ENCODE measurements around the gene TBC1D14.
"Not testable (repeated sequence)": the region's sequence is repeated elsewhere in the genome, so short reads cannot be mapped to it uniquely, and the experiment has no call there.

TBC1D14 gene

DNA sequence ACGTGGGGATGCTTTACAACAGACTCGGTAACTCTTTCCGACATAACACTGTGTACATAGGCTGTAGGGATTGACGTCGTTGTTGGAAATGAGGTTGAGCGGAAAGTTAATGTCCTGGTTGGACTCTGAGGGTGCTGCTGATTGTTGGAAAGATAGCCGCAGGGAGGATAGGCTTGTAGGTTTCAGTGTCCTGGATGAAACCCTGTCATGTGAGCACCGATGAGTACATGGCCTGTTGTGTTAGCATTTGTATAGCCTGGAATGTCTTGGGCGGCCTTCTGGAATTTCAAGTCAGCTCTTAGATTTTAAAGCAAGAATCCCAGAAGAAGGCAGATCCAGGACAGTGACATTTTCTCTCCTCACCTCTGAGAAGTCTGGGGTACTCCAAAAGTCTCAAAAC is 63.3 kb downstream of the TBC1D14 start:
- no peak for DNase-seq (ENCODE audit: low read depth)

DNA sequence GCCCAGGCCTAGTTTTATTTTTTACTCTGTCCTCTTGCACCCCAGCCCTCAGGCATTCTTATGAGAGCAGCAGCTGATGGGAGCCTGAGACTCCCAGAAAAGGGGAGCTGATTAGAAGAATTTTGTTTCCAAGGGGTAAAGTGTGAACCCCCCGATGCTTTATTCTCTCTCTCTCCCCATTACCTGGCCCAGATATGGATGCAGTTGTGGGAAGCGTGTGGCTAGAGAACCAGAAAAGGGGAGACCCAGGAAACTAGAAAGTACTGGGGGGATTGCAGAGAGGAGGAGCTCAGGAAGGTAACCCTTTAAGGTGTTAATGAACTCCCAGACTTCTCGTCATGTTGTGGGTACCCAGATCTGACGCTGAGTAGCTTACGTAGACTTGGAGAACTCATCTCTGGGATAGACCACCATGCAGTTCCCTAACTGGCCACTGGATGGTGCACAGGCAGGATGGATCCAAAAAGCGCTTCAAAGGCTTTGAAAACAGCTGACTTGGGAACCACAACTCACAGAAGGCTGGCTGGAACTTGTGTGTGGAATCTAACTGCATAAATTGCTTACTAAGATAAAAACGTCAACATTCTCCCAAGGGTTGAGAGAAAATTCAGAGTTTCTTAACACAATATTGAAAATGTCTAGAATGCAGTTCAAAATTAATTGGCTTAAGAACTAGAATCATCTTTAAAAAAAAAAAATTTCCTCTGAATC is 64.7 kb downstream of the TBC1D14 start:
- peak; percentile 48 for DNase-seq (ENCODE audit: low read depth)

DNA sequence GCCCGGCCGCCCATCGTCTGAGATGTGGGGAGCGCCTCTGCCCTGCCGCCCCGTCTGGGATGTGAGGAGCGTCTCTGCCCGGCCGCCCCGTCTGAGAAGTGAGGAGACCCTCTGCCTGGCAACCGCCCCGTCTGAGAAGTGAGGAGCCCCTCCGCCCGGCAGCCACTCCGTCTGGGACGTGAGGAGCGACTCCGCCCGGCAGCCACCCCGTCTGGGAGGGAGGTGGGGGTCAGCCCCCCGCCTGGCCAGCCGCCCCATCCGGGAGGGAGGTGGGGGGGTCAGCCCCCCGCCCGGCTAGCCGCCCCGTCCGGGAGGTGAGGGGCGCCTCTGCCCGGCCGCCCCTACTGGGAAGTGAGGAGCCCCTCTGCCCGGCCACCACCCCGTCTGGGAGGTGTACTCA is 68.2 kb downstream of the TBC1D14 start:
- not testable (repeated sequence) for DNase-seq (ENCODE audit: low read depth)

DNA sequence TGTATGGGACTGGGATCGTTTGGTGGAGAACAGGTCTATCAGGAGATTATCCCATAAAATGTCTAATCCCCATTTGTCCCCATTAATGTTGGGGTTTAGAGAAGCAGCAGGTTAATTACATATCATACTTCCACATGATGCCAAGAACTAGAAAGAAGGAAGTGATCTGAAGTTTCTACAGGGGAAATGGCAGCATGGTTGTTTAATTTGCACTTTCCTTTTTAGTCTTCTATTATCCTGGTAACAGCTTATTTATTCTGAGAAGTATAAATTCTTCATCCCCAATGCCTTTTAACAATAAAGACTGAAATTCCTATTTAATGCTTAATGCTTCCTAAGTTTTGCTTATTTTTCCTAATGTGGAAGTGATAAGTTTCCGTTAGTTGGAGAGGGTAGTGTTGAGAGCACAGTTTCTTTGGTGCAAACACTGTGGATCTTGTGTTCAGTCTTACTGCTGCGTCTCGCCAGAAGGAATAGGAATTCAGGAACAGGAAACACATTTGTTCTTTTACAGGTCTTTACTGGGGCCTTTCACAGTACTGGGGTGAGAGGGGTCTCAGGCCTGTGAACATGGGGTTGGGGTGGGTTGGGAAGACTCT is 74.0 kb downstream of the TBC1D14 start:
- DNase-seq (ENCODE audit: low read depth): no peak

DNA sequence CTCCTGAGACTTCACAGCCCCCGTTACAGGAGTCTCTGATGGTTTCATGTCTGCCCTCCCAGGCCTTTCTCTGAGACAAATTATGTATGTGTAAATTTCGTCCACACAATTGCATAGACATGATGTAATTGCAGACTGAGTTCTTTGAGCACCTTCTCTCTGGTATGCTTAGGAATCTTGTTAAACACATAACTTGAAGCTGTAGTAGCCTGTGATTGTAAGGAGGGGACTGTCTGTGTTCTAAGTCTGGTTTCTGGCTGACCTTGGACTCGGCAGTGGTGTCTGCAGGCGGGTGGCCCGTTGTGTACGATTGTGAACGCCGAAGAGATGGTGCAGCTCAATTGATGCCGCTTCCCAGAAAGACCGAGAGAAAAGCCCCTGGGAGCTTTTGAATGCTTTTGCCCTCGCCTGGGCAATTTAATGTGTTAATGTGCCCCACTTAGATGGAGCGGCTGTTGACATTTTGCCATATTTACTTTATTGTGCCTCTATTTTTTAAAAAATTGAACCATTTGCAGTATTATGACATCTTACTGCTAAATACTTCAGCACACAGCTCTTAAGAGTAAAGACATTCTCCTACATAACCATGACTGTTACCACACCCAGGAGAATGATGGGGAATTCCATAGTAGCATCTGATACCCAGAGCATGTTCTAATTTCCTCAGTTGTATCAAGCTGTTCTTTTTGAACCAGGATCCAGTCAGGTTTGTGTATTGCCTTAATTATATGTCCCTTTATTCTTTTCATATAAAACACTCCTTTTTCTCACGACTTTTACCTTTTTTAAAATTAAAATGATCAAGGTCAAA is 75.2 kb downstream of the TBC1D14 start:
- no peak for DNase-seq (ENCODE audit: low read depth)

DNA sequence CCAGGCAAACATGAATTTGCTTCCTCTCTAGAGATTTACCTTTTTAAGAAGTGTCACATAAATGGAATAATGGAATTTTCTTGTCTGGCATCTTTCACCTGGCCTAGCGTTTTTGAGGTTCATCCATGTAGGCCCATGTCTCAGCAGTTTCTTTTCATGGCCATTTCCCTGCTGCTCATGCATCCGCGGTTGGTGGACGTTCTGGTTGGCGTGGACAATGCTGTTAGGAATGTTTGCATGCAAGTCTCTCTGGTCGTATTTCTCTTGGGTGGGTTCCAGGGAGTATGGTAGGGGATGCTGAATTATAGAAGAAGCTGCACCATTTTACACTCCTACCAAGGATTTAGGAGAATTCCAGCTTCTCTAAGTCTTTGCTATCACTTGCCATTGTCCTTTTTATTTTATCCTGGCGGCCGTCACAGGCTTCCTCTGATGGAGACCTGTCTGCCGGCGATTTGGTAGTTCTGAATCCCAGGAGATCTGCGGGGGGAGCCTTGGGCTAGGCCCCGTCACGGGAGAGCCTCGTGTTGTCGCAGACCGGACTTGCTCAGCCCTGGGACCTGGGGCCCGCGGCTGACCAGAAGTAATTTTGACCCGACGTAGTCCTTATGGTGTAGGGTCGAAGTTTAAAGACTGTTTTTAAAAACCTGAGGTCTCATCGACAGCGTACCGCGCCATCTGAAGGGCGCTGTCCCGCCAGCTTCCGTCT is 76.6 kb downstream of the TBC1D14 start:
- DNase-seq (ENCODE audit: low read depth): peak; percentile 14

DNA sequence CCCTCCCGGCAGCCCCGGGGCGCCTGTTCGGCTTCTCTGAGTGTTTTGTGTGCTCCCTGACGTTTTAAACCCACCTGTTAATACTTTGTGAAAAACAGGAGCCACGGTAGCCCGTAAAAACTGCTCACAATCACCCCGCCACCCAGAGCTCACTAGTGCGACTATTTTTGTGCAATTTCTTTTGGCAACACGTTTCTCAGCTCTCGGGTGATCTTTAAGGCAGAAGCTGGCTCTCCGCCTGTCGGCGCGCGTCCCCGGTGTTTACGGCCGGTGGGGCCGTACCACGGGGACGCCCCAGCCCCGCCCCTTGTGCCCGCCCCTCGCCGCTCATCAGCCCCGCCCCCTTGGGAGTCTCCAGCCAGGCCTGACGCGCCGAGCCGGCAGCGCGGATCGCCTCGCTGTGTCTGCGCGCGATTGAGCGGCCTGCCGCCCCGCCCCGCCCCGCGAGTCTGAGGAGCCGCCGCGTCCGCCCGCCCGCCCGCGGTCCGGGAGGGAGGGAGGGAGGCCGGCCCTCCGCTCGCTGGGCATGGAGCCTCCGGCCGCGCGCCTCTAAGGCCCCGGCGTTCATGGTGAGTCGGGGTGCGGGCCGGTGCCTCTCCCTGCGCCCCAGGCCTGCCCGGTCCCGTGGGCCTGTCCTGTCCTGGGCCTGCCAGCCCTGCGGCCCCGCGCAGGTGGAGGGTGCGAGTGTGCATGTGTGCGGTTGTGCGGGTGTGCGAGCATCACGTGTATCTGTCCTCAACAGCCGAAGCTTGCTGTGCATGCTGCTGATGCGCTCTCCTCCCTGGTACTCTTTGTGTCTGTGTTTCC is 77.4 kb downstream of the TBC1D14 start:
- DNase-seq (ENCODE audit: low read depth): peak; percentile 64

DNA sequence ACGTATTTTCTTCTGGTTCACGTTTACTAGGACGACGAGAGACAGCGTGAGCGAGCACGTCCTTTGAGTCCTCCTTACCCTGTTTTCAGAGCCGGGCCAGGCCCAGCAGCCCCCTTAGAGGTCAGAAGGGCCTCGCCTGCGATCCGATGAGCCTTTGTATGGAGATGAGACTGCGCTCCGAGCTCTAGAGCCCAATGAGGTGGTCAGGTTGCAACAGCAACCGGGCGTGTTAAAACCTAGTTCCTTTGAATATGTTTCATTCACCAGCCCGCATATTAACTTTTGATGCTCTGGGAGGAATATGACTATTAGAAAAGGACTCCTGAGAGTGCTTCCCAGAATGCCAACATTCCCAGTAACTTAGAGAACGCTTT is 77.9 kb downstream of the TBC1D14 start:
- DNase-seq (ENCODE audit: low read depth): peak; percentile 10

DNA sequence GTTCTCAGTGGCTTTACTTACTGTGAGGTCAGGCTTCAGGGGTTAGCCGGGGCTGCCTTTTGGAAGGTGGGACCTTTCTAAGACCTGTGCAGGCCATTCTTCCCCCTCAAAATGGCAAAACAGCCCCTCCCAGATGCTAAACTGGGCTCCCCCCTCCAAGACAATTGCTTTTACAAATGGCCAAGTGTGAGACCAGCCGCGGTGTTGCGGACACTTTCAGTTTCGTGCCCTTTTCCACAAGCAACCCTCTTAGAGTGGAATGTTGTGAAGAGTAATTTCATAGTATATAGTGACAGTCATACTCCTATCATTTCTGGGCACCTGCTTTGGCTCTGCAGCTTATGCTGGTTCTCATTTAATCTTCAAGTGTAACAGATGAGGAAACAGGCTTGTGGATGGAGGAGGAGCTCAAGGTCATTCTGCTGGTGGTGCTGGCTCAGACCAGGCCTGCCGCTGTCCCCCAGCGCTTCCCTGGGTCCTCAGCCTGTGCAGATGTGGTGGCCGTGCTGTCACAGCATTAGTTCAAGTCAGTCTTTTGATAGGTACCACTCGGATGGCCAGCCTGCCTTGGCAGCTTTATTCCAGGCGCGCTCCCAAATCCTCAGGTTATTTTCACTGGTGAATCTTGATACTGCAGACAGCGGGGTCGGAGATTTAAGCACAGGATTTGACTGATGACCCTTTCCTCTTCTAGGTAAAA is 78.5 kb downstream of the TBC1D14 start:
- DNase-seq (ENCODE audit: low read depth): no peak

DNA sequence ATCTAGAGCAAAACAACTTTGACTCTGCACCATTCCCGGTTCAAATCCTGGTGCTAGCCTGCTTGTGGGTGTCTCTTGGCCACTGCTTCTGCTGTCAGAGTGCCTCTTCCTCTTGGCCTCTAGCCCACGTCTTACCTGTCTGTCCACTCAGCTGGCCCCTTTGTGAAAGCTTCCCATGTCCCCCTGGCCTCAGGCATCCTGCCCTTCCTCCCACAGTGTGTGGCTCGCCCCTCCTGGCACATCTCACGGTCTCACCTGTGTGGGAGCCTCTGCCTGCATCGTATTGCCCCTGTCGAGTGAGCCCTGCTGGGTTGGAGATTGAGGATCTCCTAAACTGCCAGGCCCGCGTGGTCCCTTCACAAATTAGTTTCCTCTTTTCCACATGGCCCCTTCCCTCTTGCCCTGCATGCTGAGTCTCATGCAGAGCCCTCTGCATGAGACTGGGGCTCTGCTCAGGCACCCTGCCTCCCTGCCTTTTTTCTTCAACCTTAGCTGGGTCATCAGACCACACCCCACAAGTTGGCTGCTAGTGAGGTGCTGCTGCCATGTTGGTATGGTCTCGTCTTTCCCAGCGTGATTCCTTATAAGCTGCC is 79.8 kb downstream of the TBC1D14 start:
- DNase-seq (ENCODE audit: low read depth): no peak

DNA sequence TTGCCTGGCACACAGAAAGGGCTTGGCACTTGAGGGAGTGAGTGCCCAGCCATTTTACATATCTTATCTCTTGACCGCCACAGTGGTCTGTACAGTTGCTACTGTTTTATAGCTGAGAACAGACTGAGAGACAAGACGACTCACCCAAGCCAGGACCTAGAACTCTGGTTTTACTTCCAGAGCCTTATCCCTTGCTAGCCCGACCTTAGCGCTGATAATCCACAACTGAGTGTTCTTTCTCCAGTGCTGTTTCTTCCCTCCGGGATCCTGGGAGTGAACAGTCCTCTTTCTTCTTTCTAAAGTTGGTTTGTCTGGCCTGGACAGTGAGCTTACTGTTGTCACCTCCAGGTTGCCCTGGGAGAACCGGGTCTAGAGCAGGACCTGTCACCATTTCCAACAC is 81.0 kb downstream of the TBC1D14 start:
- no peak for DNase-seq (ENCODE audit: low read depth)

DNA sequence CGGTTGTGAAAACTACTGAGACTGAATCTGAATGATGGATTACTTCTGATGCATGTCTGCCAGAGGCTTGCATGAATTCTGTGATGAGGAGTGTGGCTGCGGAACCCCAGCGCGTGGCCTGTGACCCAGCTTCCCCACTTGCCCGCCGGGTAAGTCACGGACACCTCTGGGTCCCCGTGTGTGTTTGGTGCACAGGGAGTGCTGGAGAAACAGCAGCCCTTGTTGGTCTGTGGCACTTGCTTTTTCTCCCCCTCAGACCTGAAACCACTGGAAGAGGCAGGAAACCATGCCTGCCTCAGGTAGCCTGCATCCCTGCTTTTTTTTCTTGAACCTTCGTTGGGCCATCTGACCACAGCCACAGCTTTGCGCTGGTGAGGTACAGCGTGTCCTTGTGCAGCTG is 81.6 kb downstream of the TBC1D14 start:
- DNase-seq (ENCODE audit: low read depth): no peak

DNA sequence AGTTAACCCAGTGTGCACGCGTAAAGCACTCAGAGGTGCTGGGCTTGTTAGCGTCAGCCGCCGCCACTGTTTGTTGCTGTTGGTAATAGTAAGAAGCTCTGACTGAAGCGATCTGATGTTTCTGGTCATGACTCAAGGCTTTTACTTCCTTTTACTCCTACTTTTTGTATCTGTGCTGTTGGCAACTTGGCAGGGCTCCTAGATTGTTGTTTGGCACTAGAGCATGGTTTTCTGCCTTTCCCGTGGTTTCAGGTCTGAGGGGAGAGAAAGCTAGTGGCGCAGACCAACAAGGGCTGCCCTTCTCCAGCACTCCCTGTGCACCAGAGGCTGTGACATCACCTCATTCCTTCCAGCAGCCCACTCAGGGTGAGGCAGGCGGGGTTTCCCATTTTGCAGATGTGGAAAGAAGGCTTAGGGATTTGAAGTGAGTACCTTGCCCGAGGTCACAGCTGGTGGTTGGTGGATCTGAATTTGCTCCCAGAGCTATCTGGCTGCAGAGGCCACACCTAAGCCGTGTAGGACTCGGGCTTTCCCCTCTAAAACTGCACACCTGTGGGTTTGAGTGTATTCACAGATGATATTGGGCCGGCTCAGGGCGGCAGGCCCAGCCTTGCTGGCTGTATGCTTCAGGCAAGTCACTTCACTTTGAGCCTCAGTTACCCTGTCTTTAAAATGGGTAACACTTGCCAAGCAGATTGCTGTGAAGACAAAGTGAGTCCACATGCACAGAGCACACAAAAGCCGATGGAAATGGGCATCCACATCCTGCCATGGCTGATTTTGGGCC is 82.3 kb downstream of the TBC1D14 start:
- peak; percentile 51 for DNase-seq (ENCODE audit: low read depth)

DNA sequence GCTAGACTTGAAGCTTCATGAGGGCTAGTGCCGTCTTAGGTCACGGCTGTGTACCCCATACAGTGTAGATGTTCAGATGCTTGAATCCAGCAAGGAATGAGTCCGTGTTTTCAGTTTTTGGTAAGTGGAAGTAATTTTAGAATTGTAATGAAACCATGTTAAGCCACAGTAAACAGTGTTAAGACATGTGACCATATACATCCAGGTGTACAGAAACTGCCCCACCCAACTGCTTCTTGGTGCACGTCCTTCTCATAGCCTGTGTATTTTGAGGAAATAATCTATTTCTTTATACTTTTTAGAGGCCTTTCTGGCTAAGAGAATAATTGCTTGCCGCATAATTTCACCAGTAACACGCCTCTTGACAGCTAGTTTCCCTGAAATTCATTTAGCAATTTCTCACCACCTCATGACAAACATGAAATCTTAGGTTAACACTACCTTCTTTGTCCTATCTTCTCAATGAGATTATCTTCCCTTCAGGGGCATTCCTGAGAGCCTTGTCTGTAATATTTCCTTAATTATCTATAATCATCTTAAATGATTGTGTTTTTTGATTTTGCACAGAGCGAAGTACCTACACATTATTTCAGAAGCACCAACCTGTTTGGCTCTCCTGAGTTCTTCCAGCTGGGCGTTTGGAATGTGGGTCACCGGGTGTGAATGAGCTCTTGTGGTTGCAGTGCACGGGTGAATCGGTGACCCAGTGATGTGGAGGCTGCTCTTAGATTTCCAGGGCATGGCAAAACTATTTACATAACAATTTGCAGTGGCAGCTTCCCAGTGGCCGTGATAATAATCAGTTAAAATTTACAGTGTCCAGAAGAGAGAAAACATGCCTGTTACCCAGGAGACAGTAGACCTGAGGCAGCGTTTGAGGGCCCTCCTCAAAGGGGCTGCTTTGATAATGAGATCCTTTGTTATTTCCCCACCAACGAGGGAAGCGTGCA is 83.4 kb downstream of the TBC1D14 start:
- no peak for DNase-seq (ENCODE audit: low read depth)

DNA sequence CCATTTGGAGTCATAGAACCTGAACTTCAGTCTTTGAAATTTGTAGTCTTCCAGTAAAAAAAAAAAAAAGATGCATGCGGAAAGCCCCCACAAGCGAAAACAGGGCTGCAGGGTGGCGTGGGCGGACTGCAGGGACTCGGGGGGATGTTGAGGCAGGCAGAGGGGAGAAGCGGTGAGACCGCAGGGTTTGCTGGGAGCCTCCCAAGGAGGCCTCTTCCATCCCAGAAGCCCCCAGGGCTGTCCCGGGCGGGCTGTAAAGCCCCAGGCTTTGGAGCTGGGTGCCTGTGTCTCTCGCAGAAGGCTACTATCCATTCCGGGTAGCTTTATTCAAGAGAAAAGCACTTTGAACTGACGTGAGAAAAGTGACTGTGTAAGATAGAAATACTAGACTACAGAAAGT is 86.9 kb downstream of the TBC1D14 start:
- DNase-seq (ENCODE audit: low read depth): no peak

DNA sequence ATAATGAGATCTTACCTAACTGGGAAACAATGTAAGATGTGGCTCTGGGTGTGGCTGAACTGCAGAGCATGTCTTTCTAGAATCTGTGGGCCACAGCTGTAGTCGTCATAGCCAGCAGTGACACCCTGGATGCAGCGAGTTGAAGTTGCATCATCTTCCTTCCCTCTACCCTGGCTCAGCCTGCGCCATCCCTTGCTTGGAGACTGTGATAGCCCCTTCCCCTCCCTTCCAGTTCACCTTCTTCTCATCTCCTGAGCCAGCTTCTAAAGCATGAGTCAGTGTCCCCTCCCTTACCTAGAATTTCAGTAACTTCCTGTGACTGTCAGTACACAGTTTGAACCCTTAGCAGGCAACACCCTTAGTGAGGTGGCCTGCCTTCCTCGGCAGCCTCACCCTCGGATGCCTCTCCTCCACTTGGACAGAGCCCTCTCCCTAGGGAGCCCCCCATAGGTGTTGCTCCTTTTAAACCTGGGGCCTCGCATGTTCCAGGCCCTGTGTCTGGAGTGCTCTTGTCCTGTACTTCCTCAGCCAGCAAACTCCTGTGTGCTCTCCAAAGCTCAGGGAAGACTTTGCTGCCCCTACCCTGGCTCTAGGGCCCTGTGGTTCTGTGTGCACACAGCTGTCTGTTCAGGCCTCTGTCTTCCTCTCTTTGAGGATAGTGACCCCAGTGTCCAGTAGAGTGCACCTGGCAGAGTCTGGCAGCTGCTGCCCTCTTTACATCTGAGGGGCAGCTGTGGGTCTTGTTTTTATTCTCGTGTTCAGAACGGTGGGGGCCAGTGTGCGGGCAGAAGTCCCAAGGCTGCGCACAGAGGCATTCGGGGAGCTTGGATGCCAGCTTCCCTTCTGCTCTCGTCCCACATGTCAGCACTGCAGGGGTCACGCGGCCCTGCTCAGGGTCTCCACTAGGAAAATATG is 89.8 kb downstream of the TBC1D14 start:
- no peak for DNase-seq (ENCODE audit: low read depth)

DNA sequence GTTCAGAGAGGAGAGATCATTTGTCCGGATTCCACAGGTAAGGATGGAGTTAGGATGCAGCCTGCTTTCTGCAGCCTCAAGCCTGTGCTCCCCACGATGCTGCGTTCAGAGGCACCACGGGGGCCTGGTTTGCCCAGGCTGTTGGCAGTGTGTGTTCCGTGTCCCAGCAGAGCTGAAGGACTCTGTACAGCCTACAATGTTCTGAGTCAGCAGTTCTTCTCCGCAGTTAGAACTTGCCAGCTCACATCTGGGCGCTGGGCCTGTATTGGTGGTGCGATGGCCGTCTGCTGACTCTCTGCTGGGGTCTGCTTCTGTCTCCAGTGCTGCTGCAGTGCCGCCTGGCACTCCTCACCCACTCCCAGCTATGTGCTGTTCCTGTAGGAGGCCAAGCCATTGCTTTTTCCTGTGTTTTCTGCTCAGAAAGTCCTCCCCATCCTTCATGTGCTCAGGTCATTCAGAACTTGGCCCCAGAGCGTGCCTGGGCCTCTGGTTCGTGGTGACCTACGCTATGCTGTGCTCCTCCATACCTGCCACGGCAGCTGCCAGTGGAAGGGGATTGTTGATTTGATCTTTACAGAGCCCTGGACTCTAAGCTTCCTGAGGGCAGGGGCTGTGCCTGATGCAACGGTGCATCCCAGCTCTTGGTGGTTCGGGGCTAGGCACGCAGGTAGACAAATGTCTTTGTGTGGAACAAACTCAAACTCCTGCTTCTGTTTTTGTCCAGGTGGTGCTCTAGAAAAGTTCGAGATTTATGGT is 91.0 kb downstream of the TBC1D14 start:
- no peak for DNase-seq (ENCODE audit: low read depth)
